SU-DHL-6 (cell line): Measurements from ENCODE around the gene SUCLG2.

ENCODE experiments used
- EZH2phosphoT487 ChIP-seq: fragments of 200-600 bp; sonication (generic), shearing (Covaris generic); conservative IDR thresholded peaks from 2 replicates; pipeline ENCODE4 v1.6.1; 2018; ENCODE audit warnings: mild to moderate bottlenecking, antibody characterized with exemption, low read length, moderate library complexity, mixed read lengths
- TF ChIP-seq, protein P1 (sequence below): fragments of 200-600 bp; sonication (generic); IDR thresholded peaks from one replicate; pipeline ENCODE4 v1.5.1; 2017; ENCODE audit warnings: antibody characterized with exemption, mild to moderate bottlenecking, low read length, moderate library complexity; ENCODE audit not compliant: insufficient read depth, poor library complexity, severe bottlenecking

DNA sequence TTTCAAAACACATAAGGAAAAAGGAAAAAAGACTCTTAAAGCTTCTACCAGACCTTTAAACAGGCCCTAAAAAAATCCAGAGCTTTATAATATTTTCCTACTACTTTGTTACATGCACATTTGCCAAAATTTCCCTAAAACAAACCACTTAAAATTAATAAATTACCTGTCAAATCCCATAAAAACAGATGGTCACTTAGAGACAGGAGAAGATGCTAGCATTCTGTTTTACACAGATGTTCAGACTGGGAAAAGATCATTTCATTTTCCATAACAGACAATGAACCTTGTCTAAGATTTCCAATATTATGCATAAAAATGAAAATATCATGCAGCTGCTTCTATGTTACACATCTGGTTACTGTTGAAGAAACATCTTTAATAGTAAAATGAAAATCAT lies 66.6 kb downstream of the SUCLG2 start:
- TF ChIP-seq, protein P1, sequence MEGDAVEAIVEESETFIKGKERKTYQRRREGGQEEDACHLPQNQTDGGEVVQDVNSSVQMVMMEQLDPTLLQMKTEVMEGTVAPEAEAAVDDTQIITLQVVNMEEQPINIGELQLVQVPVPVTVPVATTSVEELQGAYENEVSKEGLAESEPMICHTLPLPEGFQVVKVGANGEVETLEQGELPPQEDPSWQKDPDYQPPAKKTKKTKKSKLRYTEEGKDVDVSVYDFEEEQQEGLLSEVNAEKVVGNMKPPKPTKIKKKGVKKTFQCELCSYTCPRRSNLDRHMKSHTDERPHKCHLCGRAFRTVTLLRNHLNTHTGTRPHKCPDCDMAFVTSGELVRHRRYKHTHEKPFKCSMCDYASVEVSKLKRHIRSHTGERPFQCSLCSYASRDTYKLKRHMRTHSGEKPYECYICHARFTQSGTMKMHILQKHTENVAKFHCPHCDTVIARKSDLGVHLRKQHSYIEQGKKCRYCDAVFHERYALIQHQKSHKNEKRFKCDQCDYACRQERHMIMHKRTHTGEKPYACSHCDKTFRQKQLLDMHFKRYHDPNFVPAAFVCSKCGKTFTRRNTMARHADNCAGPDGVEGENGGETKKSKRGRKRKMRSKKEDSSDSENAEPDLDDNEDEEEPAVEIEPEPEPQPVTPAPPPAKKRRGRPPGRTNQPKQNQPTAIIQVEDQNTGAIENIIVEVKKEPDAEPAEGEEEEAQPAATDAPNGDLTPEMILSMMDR, result no peak
- TF ChIP-seq EZH2phosphoT487, result no peak
